Panc1 (cell line): Measurements from ENCODE around the gene C1QTNF12.

ENCODE experiments used
- POLR2AphosphoS5 ChIP-seq: IDR thresholded peaks from 2 replicates; pipeline ENCODE4 v1.6.1; 2012; ENCODE audit warnings: mild to moderate bottlenecking, low read depth, low read length, moderate library complexity
- SIN3A ChIP-seq: IDR thresholded peaks from 2 replicates; pipeline ENCODE4 v1.6.1; 2012; ENCODE audit warnings: low read depth, mild to moderate bottlenecking, low read length, moderate library complexity, borderline replicate concordance; ENCODE audit not compliant: insufficient read depth
- TCF7L2 ChIP-seq: IDR thresholded peaks from 2 replicates; pipeline ENCODE4 v1.6.1; 2011; ENCODE audit warnings: mild to moderate bottlenecking, low read depth, low read length, inconsistent platforms
- TF ChIP-seq, protein P1 (sequence below): fragments of 450-650 bp; IDR thresholded peaks from 2 replicates; pipeline ENCODE4 v1.5.1; 2017; ENCODE audit warnings: mild to moderate bottlenecking
- TF ChIP-seq, protein P2 (sequence below), 2 experiments: IDR thresholded peaks; 2 replicates each; pipeline ENCODE4 v1.6.1; 2011 to 2012; ENCODE audit warnings: low read depth in 2 of 2, control low read depth in 1 of 2, low read length in 1 of 2, mild to moderate bottlenecking in 1 of 2, moderate library complexity in 1 of 2; ENCODE audit not compliant: insufficient read depth in 1 of 2

DNA sequence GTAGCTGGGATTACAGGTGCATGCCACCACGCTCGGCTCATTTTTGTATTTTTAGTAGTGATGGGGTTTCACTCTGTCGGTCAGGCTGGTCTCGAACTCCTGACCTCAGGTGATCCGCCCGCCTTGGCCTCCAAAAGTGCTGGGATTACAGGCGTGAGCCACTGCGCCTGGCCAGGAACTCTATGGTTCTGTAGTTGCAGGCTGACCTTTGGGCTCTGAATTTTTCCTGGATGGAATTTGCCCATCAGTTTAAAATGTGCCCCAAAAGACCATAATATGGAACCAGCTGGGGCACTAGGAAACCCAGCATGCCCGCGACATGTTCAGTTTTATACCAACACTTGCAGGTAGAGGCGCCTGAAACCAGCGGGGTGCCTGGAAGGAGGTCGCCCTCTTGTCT, 32.1 kb upstream of the C1QTNF12 start:
- TF ChIP-seq, protein P1, sequence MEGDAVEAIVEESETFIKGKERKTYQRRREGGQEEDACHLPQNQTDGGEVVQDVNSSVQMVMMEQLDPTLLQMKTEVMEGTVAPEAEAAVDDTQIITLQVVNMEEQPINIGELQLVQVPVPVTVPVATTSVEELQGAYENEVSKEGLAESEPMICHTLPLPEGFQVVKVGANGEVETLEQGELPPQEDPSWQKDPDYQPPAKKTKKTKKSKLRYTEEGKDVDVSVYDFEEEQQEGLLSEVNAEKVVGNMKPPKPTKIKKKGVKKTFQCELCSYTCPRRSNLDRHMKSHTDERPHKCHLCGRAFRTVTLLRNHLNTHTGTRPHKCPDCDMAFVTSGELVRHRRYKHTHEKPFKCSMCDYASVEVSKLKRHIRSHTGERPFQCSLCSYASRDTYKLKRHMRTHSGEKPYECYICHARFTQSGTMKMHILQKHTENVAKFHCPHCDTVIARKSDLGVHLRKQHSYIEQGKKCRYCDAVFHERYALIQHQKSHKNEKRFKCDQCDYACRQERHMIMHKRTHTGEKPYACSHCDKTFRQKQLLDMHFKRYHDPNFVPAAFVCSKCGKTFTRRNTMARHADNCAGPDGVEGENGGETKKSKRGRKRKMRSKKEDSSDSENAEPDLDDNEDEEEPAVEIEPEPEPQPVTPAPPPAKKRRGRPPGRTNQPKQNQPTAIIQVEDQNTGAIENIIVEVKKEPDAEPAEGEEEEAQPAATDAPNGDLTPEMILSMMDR: no peak
- TF ChIP-seq, protein P2, sequence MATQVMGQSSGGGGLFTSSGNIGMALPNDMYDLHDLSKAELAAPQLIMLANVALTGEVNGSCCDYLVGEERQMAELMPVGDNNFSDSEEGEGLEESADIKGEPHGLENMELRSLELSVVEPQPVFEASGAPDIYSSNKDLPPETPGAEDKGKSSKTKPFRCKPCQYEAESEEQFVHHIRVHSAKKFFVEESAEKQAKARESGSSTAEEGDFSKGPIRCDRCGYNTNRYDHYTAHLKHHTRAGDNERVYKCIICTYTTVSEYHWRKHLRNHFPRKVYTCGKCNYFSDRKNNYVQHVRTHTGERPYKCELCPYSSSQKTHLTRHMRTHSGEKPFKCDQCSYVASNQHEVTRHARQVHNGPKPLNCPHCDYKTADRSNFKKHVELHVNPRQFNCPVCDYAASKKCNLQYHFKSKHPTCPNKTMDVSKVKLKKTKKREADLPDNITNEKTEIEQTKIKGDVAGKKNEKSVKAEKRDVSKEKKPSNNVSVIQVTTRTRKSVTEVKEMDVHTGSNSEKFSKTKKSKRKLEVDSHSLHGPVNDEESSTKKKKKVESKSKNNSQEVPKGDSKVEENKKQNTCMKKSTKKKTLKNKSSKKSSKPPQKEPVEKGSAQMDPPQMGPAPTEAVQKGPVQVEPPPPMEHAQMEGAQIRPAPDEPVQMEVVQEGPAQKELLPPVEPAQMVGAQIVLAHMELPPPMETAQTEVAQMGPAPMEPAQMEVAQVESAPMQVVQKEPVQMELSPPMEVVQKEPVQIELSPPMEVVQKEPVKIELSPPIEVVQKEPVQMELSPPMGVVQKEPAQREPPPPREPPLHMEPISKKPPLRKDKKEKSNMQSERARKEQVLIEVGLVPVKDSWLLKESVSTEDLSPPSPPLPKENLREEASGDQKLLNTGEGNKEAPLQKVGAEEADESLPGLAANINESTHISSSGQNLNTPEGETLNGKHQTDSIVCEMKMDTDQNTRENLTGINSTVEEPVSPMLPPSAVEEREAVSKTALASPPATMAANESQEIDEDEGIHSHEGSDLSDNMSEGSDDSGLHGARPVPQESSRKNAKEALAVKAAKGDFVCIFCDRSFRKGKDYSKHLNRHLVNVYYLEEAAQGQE (IDR thresholded peaks at IDR 0.05; ENCODE audit: insufficient read depth in 1 of 2, low read depth in 2 of 2, low read length in 1 of 2): no peak
- TF ChIP-seq POLR2AphosphoS5: no peak
- TF ChIP-seq SIN3A: no peak
- TF ChIP-seq TCF7L2: no peak
